Astrocyte of the spinal cord (primary cell): ENCODE results near the gene LHFPL5.
A peak's percentile ranks its signal among the peaks of the same experiment; 100 is the strongest.

Experiments
- DNase-seq: peaks from one replicate; pipeline ENCODE4 v3.0.0; 2011; ENCODE audit warnings: low read depth, low spot score
- H3K4me3 ChIP-seq: 2 replicates; pipeline ENCODE4 v1.5.1; 2011; ENCODE audit warnings: low read depth, mild to moderate bottlenecking, low read length, moderate library complexity
- in situ Hi-C: cut with HindIII; loops from 2 replicates; pipeline ENCODE4 v1.10.0; 2017; ENCODE audit warnings: low sequenced_read_pairs
- TF ChIP-seq, protein P1 (sequence below): IDR thresholded peaks from 2 replicates; pipeline ENCODE4 v1.5.1; 2012; ENCODE audit warnings: low read depth, mild to moderate bottlenecking, low read length, inconsistent platforms

Gene LHFPL5

DNA sequence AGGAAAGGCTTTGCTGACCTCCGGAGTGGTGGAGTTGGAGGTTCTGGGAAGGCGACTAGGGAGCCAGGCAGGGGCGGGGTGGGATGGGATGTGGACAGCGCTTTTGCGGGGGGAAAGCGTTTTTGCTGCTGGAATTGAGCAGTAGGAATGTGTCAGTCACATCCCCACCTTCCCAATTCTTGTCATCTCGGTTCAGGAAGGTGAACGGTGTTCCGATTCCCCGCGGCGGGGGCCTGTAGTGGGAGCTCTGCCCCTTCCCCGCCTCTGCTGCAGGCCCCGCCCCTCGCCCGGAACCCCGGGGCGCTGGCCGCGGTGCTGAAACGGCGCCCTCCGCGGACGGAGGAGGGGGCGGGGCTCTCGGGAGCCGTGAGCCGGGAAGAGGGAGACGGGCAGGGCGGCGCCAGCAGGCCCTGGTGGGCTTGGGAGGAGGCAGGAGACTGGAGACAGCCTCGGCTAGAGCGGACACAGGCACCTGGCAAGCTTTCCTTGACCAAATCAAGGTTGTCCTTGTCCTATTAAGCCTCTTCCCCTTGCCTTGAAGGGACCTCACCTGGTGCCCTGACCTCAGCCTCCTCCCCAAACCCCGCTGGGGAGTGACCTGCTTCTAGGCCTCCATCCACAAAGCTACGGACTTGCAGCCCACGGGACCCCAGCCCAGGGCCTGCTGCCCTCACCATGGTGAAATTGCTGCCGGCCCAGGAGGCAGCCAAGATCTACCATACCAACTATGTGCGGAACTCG, at the start of gene LHFPL5:
LHFPL5 (plus strand) TSS at position 357 of the 741 bp plus-strand sequence; CDS start at position 676, 319 bp downstream.
- DNase-seq: peak; percentile 23
- TF ChIP-seq, protein P1, sequence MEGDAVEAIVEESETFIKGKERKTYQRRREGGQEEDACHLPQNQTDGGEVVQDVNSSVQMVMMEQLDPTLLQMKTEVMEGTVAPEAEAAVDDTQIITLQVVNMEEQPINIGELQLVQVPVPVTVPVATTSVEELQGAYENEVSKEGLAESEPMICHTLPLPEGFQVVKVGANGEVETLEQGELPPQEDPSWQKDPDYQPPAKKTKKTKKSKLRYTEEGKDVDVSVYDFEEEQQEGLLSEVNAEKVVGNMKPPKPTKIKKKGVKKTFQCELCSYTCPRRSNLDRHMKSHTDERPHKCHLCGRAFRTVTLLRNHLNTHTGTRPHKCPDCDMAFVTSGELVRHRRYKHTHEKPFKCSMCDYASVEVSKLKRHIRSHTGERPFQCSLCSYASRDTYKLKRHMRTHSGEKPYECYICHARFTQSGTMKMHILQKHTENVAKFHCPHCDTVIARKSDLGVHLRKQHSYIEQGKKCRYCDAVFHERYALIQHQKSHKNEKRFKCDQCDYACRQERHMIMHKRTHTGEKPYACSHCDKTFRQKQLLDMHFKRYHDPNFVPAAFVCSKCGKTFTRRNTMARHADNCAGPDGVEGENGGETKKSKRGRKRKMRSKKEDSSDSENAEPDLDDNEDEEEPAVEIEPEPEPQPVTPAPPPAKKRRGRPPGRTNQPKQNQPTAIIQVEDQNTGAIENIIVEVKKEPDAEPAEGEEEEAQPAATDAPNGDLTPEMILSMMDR: no peak
- in situ Hi-C loops: no loop called here
- no peak within 1 kb of the TSS for H3K4me3 ChIP-seq

DNA sequence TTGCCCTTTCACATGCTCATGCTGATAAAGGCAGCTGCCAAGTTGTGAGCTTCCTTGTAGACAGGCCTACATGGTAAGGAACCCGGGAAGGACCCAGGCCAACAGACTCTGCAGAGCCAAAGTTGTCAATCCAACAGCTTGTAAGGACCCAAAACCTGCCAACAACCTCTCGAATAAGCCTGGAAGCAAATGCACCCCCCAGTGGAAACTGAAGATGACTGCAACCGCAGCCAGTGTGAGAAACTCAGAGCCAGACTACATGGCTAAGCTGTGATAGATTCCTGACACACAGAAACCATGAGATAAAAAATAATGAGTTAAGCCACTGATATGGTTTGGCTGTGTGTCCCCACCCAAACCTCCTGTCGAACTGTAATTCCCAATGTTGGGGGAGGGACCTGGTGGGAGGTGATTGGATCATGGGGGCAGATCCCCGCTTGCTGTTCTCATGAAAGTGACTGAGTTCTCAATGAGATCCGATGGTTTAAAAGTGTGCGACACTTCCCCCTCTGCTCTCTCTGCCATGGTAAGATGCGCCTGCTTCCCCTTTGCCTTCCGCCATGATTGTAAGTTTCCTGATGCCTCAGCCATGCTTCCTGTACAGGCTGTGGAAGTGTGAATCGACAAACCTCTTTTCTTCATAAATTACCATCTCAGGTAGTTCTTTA, 47.6 kb upstream of the LHFPL5 start:
- H3K4me3 ChIP-seq: no peak overlapping the region
- TF ChIP-seq, protein P1: peak; percentile 56
- in situ Hi-C loops: no loop called here
- peak; percentile 37 for DNase-seq

DNA sequence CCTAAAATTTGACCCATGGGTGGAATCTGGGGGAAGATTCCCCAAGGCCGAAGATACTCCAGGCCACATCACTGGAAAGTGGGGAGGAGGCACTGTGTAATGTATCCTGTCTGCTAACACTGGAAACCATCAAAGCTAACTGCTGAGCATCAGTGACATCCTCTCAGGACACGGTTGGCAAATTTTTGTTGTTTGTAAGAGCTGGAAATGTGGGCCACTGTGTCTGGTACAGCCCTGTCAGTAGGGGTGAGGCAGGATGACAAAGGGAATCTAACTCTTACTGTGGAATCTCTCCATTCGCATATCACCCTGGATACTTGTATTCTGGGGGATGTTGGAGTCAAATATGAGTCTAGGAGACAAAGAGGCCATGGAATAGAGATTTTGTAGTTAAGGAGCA, 45.7 kb upstream of the LHFPL5 start:
- in situ Hi-C loops: no loop called here
- no peak overlapping the region for H3K4me3 ChIP-seq
- TF ChIP-seq, protein P1: no peak
- DNase-seq: no peak

DNA sequence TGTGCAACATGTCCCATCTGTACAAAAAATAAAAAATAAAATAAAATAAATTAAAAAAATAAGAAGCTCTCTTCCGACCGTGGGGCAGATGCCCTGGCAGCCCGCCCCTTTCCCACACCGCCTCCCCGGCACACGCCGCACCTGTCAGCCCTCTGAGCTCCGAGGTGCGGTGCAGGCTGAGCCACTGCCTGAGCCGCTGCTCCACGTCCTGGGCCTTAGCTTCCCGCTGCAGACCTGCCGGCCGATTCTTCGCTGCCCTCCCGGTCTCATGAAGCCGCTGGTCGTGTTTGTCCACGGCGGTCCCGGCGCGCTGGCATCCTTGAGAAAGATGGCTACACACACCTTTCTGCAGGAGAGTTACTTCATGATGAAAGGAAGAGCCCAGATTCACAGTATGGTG, 39.4 kb upstream of the LHFPL5 start:
- TF ChIP-seq, protein P1: no peak
- no peak for DNase-seq
- H3K4me3 ChIP-seq: no peak overlapping the region
- in situ Hi-C loops: no loop called here

DNA sequence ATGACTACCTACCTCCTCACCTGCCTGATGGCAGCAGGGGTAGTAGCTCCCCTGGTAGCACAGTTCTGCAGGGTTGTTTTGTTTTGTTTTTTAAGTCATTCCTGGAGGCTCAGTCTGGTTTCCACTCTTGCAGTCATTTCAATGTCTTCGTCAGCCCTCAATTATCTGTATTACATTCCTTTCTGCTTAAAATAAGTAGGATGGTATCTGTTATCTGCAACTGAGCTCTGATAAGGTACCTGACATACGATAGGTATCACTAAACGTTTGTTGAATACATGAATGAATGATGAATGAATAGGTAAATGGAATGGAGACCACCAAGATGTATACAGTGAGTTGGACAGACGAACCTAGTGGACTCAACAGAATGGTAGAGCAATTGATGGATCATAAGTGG, 35.9 kb upstream of the LHFPL5 start:
- no peak overlapping the region for H3K4me3 ChIP-seq
- TF ChIP-seq, protein P1: no peak
- DNase-seq: no peak
- in situ Hi-C loops: no loop called here

DNA sequence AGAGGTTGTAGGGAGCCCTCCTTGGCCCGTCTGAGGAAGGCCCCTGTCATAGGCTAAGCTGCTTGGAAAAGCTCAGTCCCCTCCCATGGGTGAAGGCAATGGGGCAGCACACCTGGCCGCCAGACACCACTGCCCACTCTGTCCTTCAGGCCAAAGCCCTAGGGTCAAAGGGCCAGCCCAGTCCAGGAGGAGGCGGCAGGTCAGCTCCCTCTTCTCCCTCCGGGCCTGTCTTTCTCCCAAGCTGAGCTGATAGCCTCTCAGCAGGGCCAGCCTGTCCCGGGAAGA, 33.9 kb upstream of the LHFPL5 start:
- in situ Hi-C loops: no loop called here
- H3K4me3 ChIP-seq: no peak overlapping the region
- no peak for DNase-seq
- TF ChIP-seq, protein P1: no peak
